HepG2 (cell line): ENCODE measurements around the gene CCDC80. TPM values are rescaled to one million over a fixed set of nuclear protein-coding genes. Genes with fewer than 3 reads are reported as not detected.

Source experiments
- ATAC-seq: fragments of 200-7000 bp; cut with Tn5 transposase; 3 replicates; pipeline ENCODE4 v1.9.1; 2020; ENCODE audit warnings: mild to moderate bottlenecking, moderate library complexity
- BruUV-seq: library from RNA; stranded (reverse); fragments of 400-500 nt; replicated peaks from 2 replicates; lab custom pipeline; 2021; lab: Mats Ljungman, UMichigan
- CTCF ChIA-PET: fragments of 300-600 bp; formaldehyde crosslinking; extraction: SDS; loops from one replicate; lab custom pipeline; 2021; ENCODE audit warnings: low total read pairs, inconsistent platforms, low intra/inter-chr PET ratio; lab: Yijun Ruan, JAX
- POLR2A ChIA-PET: fragments of 350-600 bp; sonication (Branson Sonifier 250); formaldehyde crosslinking; loops from one replicate; lab custom pipeline; 2020; ENCODE audit warnings: antibody characterized with exemption, inconsistent platforms; lab: Yijun Ruan, JAX
- DNase-seq: peaks from one replicate; pipeline ENCODE4 v3.0.0-alpha.2; 2015; ENCODE audit warnings: low spot score
- FAIRE-seq: peaks from 3 replicates; lab custom pipeline; 2011; peaks lifted over from hg19 to GRCh38; lab: Jason Lieb, UNC
- H2AFZ ChIP-seq: one replicate; pipeline ENCODE4 v1.6.1; 2011; ENCODE audit warnings: low read length, inconsistent platforms
- H3K27ac ChIP-seq: fragments of 300-600 bp; 3 replicates; pipeline ENCODE4 v1.8.0; 2011; ENCODE audit warnings: mixed run types, mild to moderate bottlenecking, mixed read lengths, low read length, inconsistent platforms; ENCODE audit not compliant: insufficient read depth; ENCODE audit errors: extremely low read length
- H3K27me3 ChIP-seq, 2 experiments: fragments of 200-600 bp in 1 of 2; 2 replicates in 1 of 2; 3 replicates in 1 of 2; pipeline versions ENCODE4 v1.6.0 to v1.8.0; 2011; ENCODE audit warnings: low read length in 2 of 2, mild to moderate bottlenecking in 2 of 2, moderate library complexity in 2 of 2, inconsistent platforms in 1 of 2; ENCODE audit not compliant: insufficient read depth in 2 of 2, control insufficient read depth in 1 of 2
- H3K36me3 ChIP-seq, 2 experiments: fragments of 200-600 bp in 1 of 2; replicated peaks in 1 of 2; 2 replicates in 1 of 2; 3 replicates in 1 of 2; pipeline versions ENCODE4 v1.5.1 to v1.8.0; 2011; ENCODE audit warnings: low read length in 2 of 2, inconsistent platforms in 1 of 2; ENCODE audit not compliant: insufficient read depth in 2 of 2, control insufficient read depth in 1 of 2
- H3K4me1 ChIP-seq: 2 replicates; pipeline ENCODE4 v1.5.1; 2012; ENCODE audit warnings: low read length, inconsistent platforms; ENCODE audit not compliant: insufficient read depth
- H3K4me2 ChIP-seq: 2 replicates; pipeline ENCODE4 v1.6.0; 2011; ENCODE audit warnings: low read depth, low read length, inconsistent platforms
- H3K4me3 ChIP-seq, 3 experiments: fragments of 200-600 bp in 1 of 3; sonication (generic), shearing (Covaris generic) in 1 of 3; replicated peaks in 1 of 3; 2 replicates each; pipeline ENCODE4 v1.5.1; 2011 to 2016; ENCODE audit warnings: low read length in 3 of 3, inconsistent platforms in 2 of 3, low read depth in 2 of 3, mild to moderate bottlenecking in 2 of 3, control low read depth in 1 of 3, mixed read lengths in 1 of 3; ENCODE audit not compliant: insufficient read depth in 1 of 3
- H3K79me2 ChIP-seq: one replicate; pipeline ENCODE4 v1.6.1; 2011; ENCODE audit warnings: low read length, inconsistent platforms; ENCODE audit not compliant: insufficient read depth
- H3K9ac ChIP-seq: 2 replicates; pipeline ENCODE4 v1.6.0; 2011; ENCODE audit warnings: mild to moderate bottlenecking, low read depth, low read length, inconsistent platforms; ENCODE audit not compliant: insufficient read depth
- H3K9me3 ChIP-seq: 2 replicates; pipeline ENCODE4 v1.5.1; 2012; ENCODE audit warnings: mild to moderate bottlenecking, low read length
- H4K20me1 ChIP-seq: 2 replicates; pipeline ENCODE4 v1.6.0; 2011; ENCODE audit warnings: inconsistent platforms, mild to moderate bottlenecking, low read length, moderate library complexity; ENCODE audit not compliant: insufficient read depth
- FOXK2 ChIP-seq: fragments of 450-650 bp; IDR thresholded peaks from 2 replicates; pipeline ENCODE4 v1.6.1; 2016
- FOXP1 ChIP-seq, 2 experiments: fragments of 450-650 bp in 1 of 2; IDR thresholded peaks; 2 replicates each; pipeline ENCODE4 v1.6.1; 2017 to 2018; ENCODE audit warnings: antibody characterized with exemption in 1 of 2
- MTA1 ChIP-seq: sonication (generic); formaldehyde crosslinking; IDR thresholded peaks from 2 replicates; pipeline ENCODE4 v1.4.0; 2020; ENCODE audit warnings: missing genetic modification reagents, mild to moderate bottlenecking, borderline replicate concordance
- NFATC3 ChIP-seq: sonication (generic); formaldehyde crosslinking; IDR thresholded peaks from 2 replicates; pipeline ENCODE4 v1.5.1; 2020; ENCODE audit warnings: mild to moderate bottlenecking, missing genetic modification reagents
- PHF8 ChIP-seq: sonication (generic); formaldehyde crosslinking; IDR thresholded peaks from 2 replicates; pipeline ENCODE4 v1.5.0; 2020; ENCODE audit warnings: missing genetic modification reagents
- PRMT3 ChIP-seq: sonication (generic); formaldehyde crosslinking; IDR thresholded peaks from 2 replicates; pipeline ENCODE4 v1.8.1; 2022; ENCODE audit warnings: low read depth, mild to moderate bottlenecking, moderate library complexity, missing genetic modification reagents, borderline replicate concordance
- RFX1 ChIP-seq: fragments of 450-650 bp; IDR thresholded peaks from 2 replicates; pipeline ENCODE4 v1.6.1; 2017
- STAG1 ChIP-seq: sonication (generic); formaldehyde crosslinking; IDR thresholded peaks from 2 replicates; pipeline ENCODE4 v1.4.0; 2020; ENCODE audit warnings: missing genetic modification reagents
- SUZ12 ChIP-seq: fragments of 150-350 bp; IDR thresholded peaks from 2 replicates; pipeline ENCODE4 v1.6.1; 2014; ENCODE audit warnings: low read depth, low read length
- ZBTB21 ChIP-seq: sonication (generic); formaldehyde crosslinking; IDR thresholded peaks from 2 replicates; pipeline ENCODE4 v1.4.0; 2020; ENCODE audit warnings: missing genetic modification reagents
- ZNF574 ChIP-seq: sonication (generic); formaldehyde crosslinking; IDR thresholded peaks from 2 replicates; pipeline ENCODE4 v1.4.0; 2020; ENCODE audit warnings: missing genetic modification reagents
- ZNF879 ChIP-seq: sonication (generic); formaldehyde crosslinking; IDR thresholded peaks from 2 replicates; pipeline ENCODE4 v1.8.1; 2023; ENCODE audit warnings: missing genetic modification reagents
- WGBS: methylation state at CpG from one replicate; pipeline ENCODE4 v1.1.6; 2017; ENCODE audit warnings: low lambda C conversion rate; 5-methylcytosine and 5-hydroxymethylcytosine counted together
- in situ Hi-C: cut with HindIII; loops from 2 replicates; pipeline ENCODE4 v1.10.0; 2017; ENCODE audit warnings: low pct_unique_long_range_greater_than_20kb; ENCODE audit not compliant: extremely low pct_ligation_motif_present
- intact Hi-C: fragments of 100-400 bp; cut with micrococcal nuclease; formaldehyde crosslinking; loops from one replicate; pipeline ENCODE4 v1.10.0; 2022; ENCODE audit not compliant: unreplicated experiment
- polyA plus RNA-seq, 8 experiments: library from polyadenylated mRNA; depleted of rRNA in 3 of 8; stranded (reverse) in 7 of 8; unstranded in 1 of 8; fragments of >200 nt; fragmentation: Illumina TruSeq in 4 of 8; extraction: Trizol in 4 of 8; gene quantifications; 2 replicates each; pipeline versions ENCODE4 v1.2.1 to v1.2.3, GENCODE V29; 2011 to 2016; ENCODE audit warnings: low read depth in 4 of 8, missing spikeins in 1 of 8, mixed read lengths in 1 of 8; ENCODE audit not compliant: insufficient read depth in 1 of 8
- total RNA-seq, 5 experiments: library from RNA; depleted of rRNA; stranded (reverse); fragments of >200 nt; fragmentation: Illumina TruSeq; extraction: Trizol; gene quantifications; 2 replicates each; pipeline ENCODE4 v1.2.3, GENCODE V29; 2016; ENCODE audit warnings: low read depth in 1 of 5
- TF ChIP-seq, protein P1 (sequence below): sonication (generic); formaldehyde crosslinking; IDR thresholded peaks from 2 replicates; pipeline ENCODE4 v1.9.0; 2022; ENCODE audit warnings: missing genetic modification reagents, mild to moderate bottlenecking, borderline replicate concordance

The CCDC80 gene
- total and polyA plus RNA-seq, 2 of the 13 experiments (the other 11 are each of a cell fraction or from before 2014, with no cell fraction given) = not detected

GRCh38 chr3:112557976-112558375 lies 83.0 kb downstream of the CCDC80 start:
- Histone ChIP-seq H4K20me1 (peaks cover 4% of the 10 kb centered on the region; the same call in 1 of the 2 replicates), H3K27me3 (no peaks in the 10 kb centered on the region; a peak in 1 of 5 replicates), H3K79me2 (peaks cover 51% of the 10 kb centered on the region), H3K9me3 (no peaks in the 10 kb centered on the region), H3K36me3 (peaks cover 0 to 7% of the 10 kb centered on the region in 2 experiments; a peak in 1 of 5 replicates), H3K27ac (no peak overlapping the region), H2AFZ (no peak overlapping the region), H3K4me1 (peaks cover 16% of the 10 kb centered on the region), H3K4me2 (no peak overlapping the region), H3K4me3 (no peak overlapping the region), H3K9ac (no peak overlapping the region)
- in situ Hi-C loops (no loop called here), intact Hi-C loops (no loop called here)
- ChIA-PET CTCF (no interaction called here), POLR2A (no interaction called here)
- TF ChIP-seq, protein P1, sequence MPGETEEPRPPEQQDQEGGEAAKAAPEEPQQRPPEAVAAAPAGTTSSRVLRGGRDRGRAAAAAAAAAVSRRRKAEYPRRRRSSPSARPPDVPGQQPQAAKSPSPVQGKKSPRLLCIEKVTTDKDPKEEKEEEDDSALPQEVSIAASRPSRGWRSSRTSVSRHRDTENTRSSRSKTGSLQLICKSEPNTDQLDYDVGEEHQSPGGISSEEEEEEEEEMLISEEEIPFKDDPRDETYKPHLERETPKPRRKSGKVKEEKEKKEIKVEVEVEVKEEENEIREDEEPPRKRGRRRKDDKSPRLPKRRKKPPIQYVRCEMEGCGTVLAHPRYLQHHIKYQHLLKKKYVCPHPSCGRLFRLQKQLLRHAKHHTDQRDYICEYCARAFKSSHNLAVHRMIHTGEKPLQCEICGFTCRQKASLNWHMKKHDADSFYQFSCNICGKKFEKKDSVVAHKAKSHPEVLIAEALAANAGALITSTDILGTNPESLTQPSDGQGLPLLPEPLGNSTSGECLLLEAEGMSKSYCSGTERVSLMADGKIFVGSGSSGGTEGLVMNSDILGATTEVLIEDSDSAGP (CRISPR knock-in tag) = no peak
- TF ChIP-seq MTA1 (CRISPR knock-in tag) = no peak
- TF ChIP-seq NFATC3 = no peak
- no peak for TF ChIP-seq ZBTB21
- no peak for TF ChIP-seq PHF8 (CRISPR knock-in tag)
- no peak for TF ChIP-seq PRMT3 (CRISPR knock-in tag)
- BruUV-seq = no TSS peak
- 100% methylated on average over 1 of the region's 1 CpG for WGBS
- FAIRE-seq = no peak
- no peak for DNase-seq
- no peak for ATAC-seq

DNA sequence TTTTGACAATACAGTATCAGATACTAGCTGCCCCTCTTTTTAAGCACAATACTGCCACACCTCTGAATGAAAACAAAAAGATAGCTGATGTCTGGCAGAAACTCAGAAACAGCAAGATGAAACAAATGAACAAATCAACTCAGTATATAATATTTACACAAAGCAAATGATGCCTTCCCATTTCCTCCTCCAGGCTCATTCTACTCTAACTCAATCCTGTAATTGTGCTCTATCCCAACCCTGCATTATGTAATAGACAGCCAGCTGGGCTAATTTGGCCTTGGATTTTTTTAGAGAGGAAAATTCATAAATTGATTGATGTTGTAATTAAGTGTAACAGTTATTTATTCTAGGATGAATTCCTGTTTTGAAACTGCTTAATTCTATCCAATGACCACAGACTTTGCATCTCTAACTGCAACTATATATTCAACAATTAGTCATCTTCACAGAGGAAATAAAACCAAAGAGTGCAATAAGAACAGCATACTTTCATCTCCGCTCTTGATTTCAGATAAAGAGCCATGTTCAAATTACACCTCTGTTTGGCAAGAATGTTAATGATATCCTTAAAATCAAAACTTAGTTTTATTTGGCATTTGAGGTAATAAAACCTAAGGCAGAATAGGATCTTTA lies 85.3 kb downstream of the CCDC80 start:
- Histone ChIP-seq H3K9ac (no peak overlapping the region), H3K36me3 (peaks cover 0 to 7% of the 10 kb centered on the region in 2 experiments; a peak in 1 of 5 replicates), H3K4me3 (no peak overlapping the region), H3K4me2 (no peak overlapping the region), H3K9me3 (no peaks in the 10 kb centered on the region), H4K20me1 (peaks cover 4% of the 10 kb centered on the region; the same call in 1 of the 2 replicates), H3K27ac (no peak overlapping the region), H3K79me2 (peaks cover 53% of the 10 kb centered on the region), H3K27me3 (no peaks in the 10 kb centered on the region), H2AFZ (no peak overlapping the region), H3K4me1 (peaks cover 25% of the 10 kb centered on the region)
- intact Hi-C loops = no loop called here
- TF ChIP-seq SUZ12 = no peak
- no peak for TF ChIP-seq ZNF574 (CRISPR knock-in tag)
- no peak for TF ChIP-seq FOXP1 (IDR thresholded peaks at IDR 0.05)
- no peak for TF ChIP-seq FOXP1 (CRISPR knock-in tag; IDR thresholded peaks at IDR 0.05)
- TF ChIP-seq STAG1 (CRISPR knock-in tag) = no peak
- TF ChIP-seq ZNF879 = no peak
- TF ChIP-seq FOXK2 = no peak
- no peak for TF ChIP-seq RFX1
- ATAC-seq = no peak
- ChIA-PET CTCF (no interaction called here), POLR2A (no interaction called here)
- 97% methylated on average over 1 of the region's 1 CpG for WGBS
- in situ Hi-C loops = no loop called here
- no peak for DNase-seq
- no TSS peak for BruUV-seq
- no peak for FAIRE-seq
